GM19099 (cell line): ENCODE measurements around the gene BCAM.
A peak's percentile ranks its signal among the peaks of the same experiment; 100 is the strongest.

Source experiments
- POLR2A ChIP-seq: IDR thresholded peaks from 3 replicates; pipeline ENCODE4 v1.6.1; 2011; ENCODE audit warnings: low read depth; ENCODE audit not compliant: insufficient read length; ENCODE audit errors: extremely low read depth

The BCAM gene, protein sequence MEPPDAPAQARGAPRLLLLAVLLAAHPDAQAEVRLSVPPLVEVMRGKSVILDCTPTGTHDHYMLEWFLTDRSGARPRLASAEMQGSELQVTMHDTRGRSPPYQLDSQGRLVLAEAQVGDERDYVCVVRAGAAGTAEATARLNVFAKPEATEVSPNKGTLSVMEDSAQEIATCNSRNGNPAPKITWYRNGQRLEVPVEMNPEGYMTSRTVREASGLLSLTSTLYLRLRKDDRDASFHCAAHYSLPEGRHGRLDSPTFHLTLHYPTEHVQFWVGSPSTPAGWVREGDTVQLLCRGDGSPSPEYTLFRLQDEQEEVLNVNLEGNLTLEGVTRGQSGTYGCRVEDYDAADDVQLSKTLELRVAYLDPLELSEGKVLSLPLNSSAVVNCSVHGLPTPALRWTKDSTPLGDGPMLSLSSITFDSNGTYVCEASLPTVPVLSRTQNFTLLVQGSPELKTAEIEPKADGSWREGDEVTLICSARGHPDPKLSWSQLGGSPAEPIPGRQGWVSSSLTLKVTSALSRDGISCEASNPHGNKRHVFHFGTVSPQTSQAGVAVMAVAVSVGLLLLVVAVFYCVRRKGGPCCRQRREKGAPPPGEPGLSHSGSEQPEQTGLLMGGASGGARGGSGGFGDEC

DNA sequence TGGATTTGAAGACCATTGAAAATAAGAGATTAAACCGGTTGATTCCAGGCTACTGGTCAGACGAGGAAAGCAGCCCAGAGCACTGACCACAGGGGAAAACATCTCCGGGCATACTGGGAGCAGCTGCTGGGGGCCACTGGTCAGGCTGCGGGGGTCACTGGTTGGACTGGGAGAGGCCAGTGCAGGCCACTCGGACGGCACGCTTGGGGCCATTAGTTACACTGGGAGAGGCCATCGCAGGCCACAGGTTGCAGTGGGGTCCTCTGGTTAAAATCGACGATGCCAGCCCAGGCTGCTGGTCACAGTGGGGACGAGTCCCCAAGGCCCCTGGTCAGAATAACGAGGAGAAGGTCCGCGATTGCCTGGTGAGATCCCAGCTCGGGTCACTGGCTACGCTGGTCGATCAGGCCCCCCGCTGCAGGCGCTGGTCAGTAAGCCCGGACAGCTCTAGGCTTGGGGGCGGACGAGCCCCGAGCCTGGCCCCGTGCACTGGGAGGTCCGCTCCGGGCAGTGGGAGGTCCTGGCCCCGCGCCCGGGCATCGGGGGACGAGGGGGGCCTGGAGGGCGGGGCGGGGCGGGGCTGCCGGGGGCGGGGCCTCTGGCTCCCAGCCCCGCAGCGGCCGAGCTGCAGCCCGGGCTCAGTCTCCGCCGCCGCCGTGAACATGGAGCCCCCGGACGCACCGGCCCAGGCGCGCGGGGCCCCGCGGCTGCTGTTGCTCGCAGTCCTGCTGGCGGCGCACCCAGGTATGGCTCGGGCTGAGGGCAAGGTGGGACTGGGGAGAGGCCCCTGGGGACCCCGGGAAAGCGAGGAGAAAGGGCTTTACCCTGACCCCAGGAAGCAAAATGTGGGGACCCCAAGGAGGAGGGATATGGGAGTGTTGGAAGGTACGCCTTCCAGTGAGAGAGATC lies at the start of gene BCAM:
TSS of gene BCAM (plus strand) at position 641 of the 909 bp plus-strand sequence. CDS start at position 663, 22 bp downstream.
- TF ChIP-seq POLR2A, result no peak

DNA sequence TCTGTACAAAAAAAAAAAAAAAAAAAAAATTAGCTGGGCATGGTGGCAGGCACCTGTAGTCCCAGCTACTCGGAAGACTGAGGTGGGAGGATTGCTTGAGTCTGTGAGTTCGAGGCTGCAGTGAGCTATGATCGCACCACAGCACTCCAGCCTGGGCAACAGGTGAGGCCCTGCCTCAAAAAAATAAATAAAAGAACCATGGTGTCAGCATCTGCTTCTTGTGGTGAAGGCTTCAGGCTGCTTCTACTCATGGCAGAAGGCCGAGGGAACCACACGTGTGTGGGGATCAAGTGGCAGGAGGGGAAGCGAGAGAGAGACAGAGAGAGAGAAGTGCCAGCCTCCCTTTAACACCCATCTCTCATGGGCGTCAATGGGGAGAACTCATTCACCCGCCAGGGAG lies 46.9 kb upstream of the BCAM start:
- no peak for TF ChIP-seq POLR2A

DNA sequence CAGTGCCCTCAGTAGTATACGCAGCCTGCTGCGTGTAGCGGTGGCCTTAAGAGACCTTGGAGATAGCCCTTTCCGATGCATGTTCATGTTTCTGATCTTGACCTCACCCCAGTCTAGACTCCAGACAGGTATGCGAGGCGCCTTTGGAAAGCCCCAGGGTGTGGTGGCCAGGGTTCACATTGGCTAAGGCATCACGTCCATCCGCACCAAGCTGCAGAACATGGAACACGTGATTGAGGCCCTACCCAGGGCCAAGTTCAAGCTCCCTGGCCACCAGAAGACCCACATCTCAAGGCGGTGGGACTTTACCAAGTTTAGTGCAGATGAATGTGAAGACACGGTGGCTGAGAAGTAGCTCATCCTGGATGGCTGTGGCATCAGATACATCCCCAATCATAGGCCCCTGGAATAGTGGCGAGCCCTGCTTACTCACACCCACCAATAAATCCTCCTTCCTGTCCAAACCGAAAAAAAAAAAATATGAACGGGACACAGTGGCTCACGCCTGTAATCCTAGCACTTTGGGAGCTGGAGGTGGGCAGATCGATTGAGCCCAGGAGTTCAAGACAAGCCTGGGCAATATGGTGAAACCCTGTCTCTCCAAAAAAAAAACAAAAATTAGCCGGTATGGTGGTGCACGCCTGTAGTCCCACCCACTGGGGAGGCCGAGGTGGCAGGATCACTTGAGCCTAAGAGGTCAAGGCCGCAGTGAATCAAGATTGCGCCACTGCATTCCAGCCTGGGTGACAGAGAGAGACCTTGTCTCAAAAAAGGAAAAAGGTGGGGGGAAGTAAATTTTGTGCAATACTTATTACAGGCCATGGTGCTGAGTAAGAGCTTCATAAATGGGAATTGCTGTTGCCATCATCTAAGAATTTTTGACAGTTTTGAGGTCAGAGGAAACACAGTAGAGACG lies 43.6 kb upstream of the BCAM start:
- no peak for TF ChIP-seq POLR2A

DNA sequence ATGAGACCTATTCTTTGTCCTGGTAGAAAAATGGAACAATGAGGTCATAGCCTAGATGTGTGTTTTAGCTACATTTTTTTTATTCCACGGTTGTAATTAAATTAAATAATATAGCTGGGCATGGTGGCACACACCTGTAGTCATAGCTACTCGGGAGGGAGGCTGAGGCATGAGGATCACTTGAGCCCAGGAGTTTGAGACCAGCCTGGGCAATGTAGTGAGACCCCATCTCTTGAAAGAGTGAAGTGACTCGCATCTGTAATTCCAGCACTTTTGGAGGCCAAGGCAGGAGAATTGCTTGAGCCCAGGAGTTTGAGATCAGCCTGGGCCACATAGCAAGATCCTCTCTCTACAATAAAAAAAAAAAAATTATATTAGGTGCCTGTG lies 43.0 kb upstream of the BCAM start:
- TF ChIP-seq POLR2A, result no peak

DNA sequence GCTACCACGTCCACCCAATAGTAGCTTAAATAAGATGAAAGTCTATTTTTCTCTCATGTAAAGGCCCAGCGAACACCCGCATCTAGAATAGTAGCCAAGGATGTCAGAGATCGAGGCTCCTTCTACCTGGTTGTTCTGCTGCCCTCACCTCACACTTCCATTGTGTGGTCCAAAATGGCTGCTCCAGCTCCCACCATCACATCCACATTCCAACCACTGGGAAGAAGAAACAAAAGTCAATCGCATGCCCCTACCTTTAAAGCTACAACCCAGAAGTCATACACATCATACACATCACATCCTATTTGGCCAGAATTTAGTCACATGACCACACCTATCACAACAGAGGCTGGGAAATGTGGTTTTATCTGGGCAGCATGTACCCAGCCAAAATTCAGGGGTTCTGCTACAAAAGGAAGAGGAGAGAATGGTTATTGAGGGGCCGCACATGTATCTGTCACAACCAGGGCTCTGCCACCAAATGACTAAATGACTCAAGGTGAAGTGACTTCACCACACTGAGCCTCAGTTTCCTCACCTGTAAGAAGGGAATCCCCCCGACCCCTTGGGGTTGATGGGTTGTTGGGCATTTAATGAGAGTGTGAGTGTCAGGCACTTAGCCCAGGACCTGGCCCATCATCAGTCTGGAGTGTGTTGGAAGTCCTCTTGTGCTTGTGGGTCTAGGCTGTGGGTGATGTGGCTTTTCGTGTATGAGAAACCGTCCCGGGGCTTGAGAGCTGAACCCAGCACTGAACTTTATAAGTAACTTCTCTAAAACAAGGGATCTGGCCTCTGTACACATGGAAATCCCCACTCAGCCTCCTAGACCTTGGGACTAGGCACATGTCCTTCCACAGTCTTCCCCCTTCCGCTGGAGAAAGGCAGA lies 41.4 kb upstream of the BCAM start:
- TF ChIP-seq POLR2A, result no peak

- TF ChIP-seq POLR2A, result peak; percentile 22
These were observed 38.2 kb upstream of the BCAM start for GRCh38 chr19:44770550-44771257.

GRCh38 chr19:44772959-44773358 lies 35.9 kb upstream of the BCAM start:
- TF ChIP-seq POLR2A, result no peak

- no peak for TF ChIP-seq POLR2A
These were observed 33.1 kb upstream of the BCAM start for GRCh38 chr19:44775676-44776240.

GRCh38 chr19:44776402-44777096 lies 32.4 kb upstream of the BCAM start:
- TF ChIP-seq POLR2A, result no peak

- TF ChIP-seq POLR2A, result no peak
These were observed 31.1 kb upstream of the BCAM start, which contains the start of gene CBLC for GRCh38 chr19:44777715-44778347. CBLC (plus strand) TSS chr19:44777890; CDS start chr19:44777932, 42 bp downstream.

DNA sequence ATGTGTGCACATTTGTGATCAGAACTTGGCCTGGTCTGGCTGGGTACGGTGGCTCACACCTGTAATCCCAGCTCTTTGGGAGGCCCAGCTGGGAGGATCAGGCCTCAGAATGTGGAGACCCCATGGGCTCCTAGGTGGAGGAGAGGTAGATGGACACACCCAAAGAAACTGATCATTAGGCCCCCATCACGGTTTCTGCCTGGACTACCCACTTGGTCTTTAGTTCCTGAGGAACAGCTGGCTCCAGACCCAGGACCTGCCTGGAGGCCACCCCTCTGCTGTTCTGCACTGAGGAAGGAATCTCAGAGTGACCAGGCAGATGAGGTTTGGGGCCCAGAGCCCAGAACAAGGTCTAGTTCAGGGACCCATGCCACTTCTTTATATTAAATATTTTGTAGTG lies 29.8 kb upstream of the BCAM start:
- TF ChIP-seq POLR2A, result no peak
